GM23248 (cell line): ENCODE results near the gene SCFD1. TPM values are rescaled to one million over a fixed set of nuclear protein-coding genes. Genes with fewer than 3 reads are reported as not detected.
A peak's percentile ranks its signal among the peaks of the same experiment; 100 is the strongest.

Experiments used
- DNase-seq: peaks from one replicate; pipeline ENCODE4 v3.0.0-alpha.2; 2015
- H2AFZ ChIP-seq: fragments of 200-600 bp; sonication (generic); 2 replicates; pipeline ENCODE4 v1.6.1; 2016; ENCODE audit warnings: antibody characterized with exemption
- H3F3A ChIP-seq: fragments of 200-600 bp; sonication (generic); 2 replicates; pipeline ENCODE4 v1.6.1; 2016; ENCODE audit warnings: mild to moderate bottlenecking, antibody characterized with exemption, mixed run types; ENCODE audit not compliant: insufficient read depth
- H3K27ac ChIP-seq: fragments of 200-600 bp; sonication (generic); 2 replicates; pipeline ENCODE4 v1.5.1; 2016; ENCODE audit warnings: mild to moderate bottlenecking
- H3K27me3 ChIP-seq: fragments of 200-600 bp; sonication (generic); replicated peaks from 2 replicates; pipeline ENCODE4 v1.6.1; 2016; ENCODE audit warnings: mild to moderate bottlenecking; ENCODE audit not compliant: insufficient read depth
- H3K36me3 ChIP-seq: fragments of 200-600 bp; sonication (generic); 2 replicates; pipeline ENCODE4 v1.6.1; 2016; ENCODE audit warnings: low read depth, mild to moderate bottlenecking
- H3K4me1 ChIP-seq: fragments of 200-600 bp; sonication (generic); 2 replicates; pipeline ENCODE4 v1.6.1; 2016; ENCODE audit warnings: mild to moderate bottlenecking; ENCODE audit not compliant: insufficient read depth
- H3K4me2 ChIP-seq: fragments of 200-600 bp; sonication (generic); one replicate; pipeline ENCODE4 v1.6.1; 2016; ENCODE audit warnings: mild to moderate bottlenecking; ENCODE audit not compliant: unreplicated experiment
- H3K4me3 ChIP-seq: fragments of 200-600 bp; sonication (generic); 2 replicates; pipeline ENCODE4 v1.5.1; 2016; ENCODE audit warnings: mild to moderate bottlenecking
- H3K79me2 ChIP-seq: fragments of 200-600 bp; sonication (generic); 2 replicates; pipeline ENCODE4 v1.6.1; 2016; ENCODE audit warnings: mild to moderate bottlenecking; ENCODE audit not compliant: insufficient read depth
- H3K9ac ChIP-seq: fragments of 200-600 bp; sonication (generic); 2 replicates; pipeline ENCODE4 v1.6.1; 2016; ENCODE audit warnings: mild to moderate bottlenecking
- H3K9me2 ChIP-seq: fragments of 200-600 bp; sonication (generic); 2 replicates; pipeline ENCODE4 v1.6.1; 2016; ENCODE audit warnings: mixed run types, mild to moderate bottlenecking, moderate library complexity; ENCODE audit not compliant: insufficient read depth
- H3K9me3 ChIP-seq: fragments of 200-600 bp; sonication (generic); one replicate; pipeline ENCODE4 v1.6.1; 2017; ENCODE audit warnings: low read depth
- H4K20me1 ChIP-seq: fragments of 200-600 bp; sonication (generic); 2 replicates; pipeline ENCODE4 v1.6.0; 2016; ENCODE audit not compliant: insufficient read depth
- EZH2 ChIP-seq: fragments of 200-600 bp; sonication (generic); IDR thresholded peaks from 2 replicates; pipeline ENCODE4 v1.6.1; 2018; ENCODE audit warnings: antibody characterized with exemption, mild to moderate bottlenecking; ENCODE audit not compliant: insufficient read depth, poor library complexity, severe bottlenecking
- EZH2phosphoT487 ChIP-seq: fragments of 200-600 bp; sonication (generic); IDR thresholded peaks from 2 replicates; pipeline ENCODE4 v1.6.1; 2018; ENCODE audit warnings: antibody characterized with exemption, moderate library complexity, mild to moderate bottlenecking, low read depth; ENCODE audit not compliant: insufficient read depth
- WGBS, 2 experiments: methylation state at CpG; one replicate each; pipeline ENCODE4 v1.1.6; 2015 to 2017; ENCODE audit warnings: low lambda C conversion rate in 2 of 2, low coverage in 1 of 2; ENCODE audit errors: missing lambda C conversion rate in 2 of 2; 5-methylcytosine and 5-hydroxymethylcytosine counted together
- in situ Hi-C: fragments of 300-500 bp; cut with MboI; formaldehyde crosslinking; loops from 2 replicates; pipeline ENCODE4 v1.15.0; 2020
- polyA plus RNA-seq: library from polyadenylated mRNA; unstranded; fragments of >200 nt; fragmentation: Nextera tagmentation; extraction: Ambion mirVana; gene quantifications from 2 replicates; pipeline ENCODE4 v1.2.1, GENCODE V29; 2016
- total RNA-seq: library from RNA; depleted of rRNA; stranded (reverse); fragments of >200 nt; shearing (Covaris generic); gene quantifications from 2 replicates; pipeline ENCODE4 v1.2.3, GENCODE V29; 2014; rRNA removed

SCFD1 gene
- total and polyA plus RNA-seq, 2 experiments from 2014 or later = 92.3 to 117 TPM

- H3K79me2 ChIP-seq = no peaks in the 10 kb centered on the region
- TF ChIP-seq EZH2 = no peak
- TF ChIP-seq EZH2phosphoT487 = no peak
- no peak for DNase-seq
- no peak overlapping the region for H3K9ac ChIP-seq
- H3K9me2 ChIP-seq = no peaks in the 10 kb centered on the region
- no peaks in the 10 kb centered on the region for H3K4me1 ChIP-seq
- in situ Hi-C loops = no loop called here
- H4K20me1 ChIP-seq = no peaks in the 10 kb centered on the region
- no peak overlapping the region for H3K27ac ChIP-seq
- WGBS, 2 experiments = 46 to 63% methylated on average over 4 of the region's 4 CpGs
- H3F3A ChIP-seq = no peaks in the 10 kb centered on the region
- peaks cover 8% of the 10 kb centered on the region; the same call in 1 of the 2 replicates for H3K27me3 ChIP-seq
- H3K4me3 ChIP-seq = no peak overlapping the region
- no peaks in the 10 kb centered on the region for H3K36me3 ChIP-seq
- H3K4me2 ChIP-seq = no peak overlapping the region
- no peak overlapping the region for H2AFZ ChIP-seq
- no peaks in the 10 kb centered on the region for H3K9me3 ChIP-seq
Observed at GRCh38 chr14:30767624-30768023, 145.5 kb downstream of the SCFD1 start.

- 34 to 61% methylated on average over 1 of the region's 1 CpG for WGBS, 2 experiments
- no peak overlapping the region for H2AFZ ChIP-seq
- no peak for DNase-seq
- no peaks in the 10 kb centered on the region for H3K36me3 ChIP-seq
- no peaks in the 10 kb centered on the region for H3K9me2 ChIP-seq
- no peak for TF ChIP-seq EZH2
- no peak for TF ChIP-seq EZH2phosphoT487
- H3K27ac ChIP-seq = no peak overlapping the region
- H3K4me2 ChIP-seq = no peak overlapping the region
- no peaks in the 10 kb centered on the region for H3F3A ChIP-seq
- in situ Hi-C loops = no loop called here
- H3K4me1 ChIP-seq = no peaks in the 10 kb centered on the region
- no peak overlapping the region for H3K9ac ChIP-seq
- H3K79me2 ChIP-seq = no peaks in the 10 kb centered on the region
- H4K20me1 ChIP-seq = no peaks in the 10 kb centered on the region
- peaks cover 16% of the 10 kb centered on the region for H3K27me3 ChIP-seq
- H3K9me3 ChIP-seq = no peaks in the 10 kb centered on the region
- H3K4me3 ChIP-seq = no peak overlapping the region
Observed at GRCh38 chr14:30768791-30769190, 146.7 kb downstream of the SCFD1 start.

- Histone ChIP-seq H2AFZ (no peak overlapping the region), H3K79me2 (no peaks in the 10 kb centered on the region), H3K9ac (no peak overlapping the region), H4K20me1 (no peaks in the 10 kb centered on the region), H3K4me1 (no peaks in the 10 kb centered on the region), H3K27ac (no peak overlapping the region), H3K4me3 (no peak overlapping the region), H3F3A (no peaks in the 10 kb centered on the region), H3K36me3 (no peaks in the 10 kb centered on the region), H3K9me2 (no peaks in the 10 kb centered on the region), H3K9me3 (no peaks in the 10 kb centered on the region), H3K27me3 (peaks cover 27% of the 10 kb centered on the region), H3K4me2 (no peak overlapping the region)
- in situ Hi-C loops = no loop called here
- TF ChIP-seq EZH2 (no peak), EZH2phosphoT487 (no peak)
- WGBS, 2 experiments = 44 to 51% methylated on average over 6 of the region's 6 CpGs
- DNase-seq = no peak
Observed at GRCh38 chr14:30770376-30770775, 148.3 kb downstream of the SCFD1 start.

- Histone ChIP-seq H3K4me3 (no peak overlapping the region), H3K9ac (no peak overlapping the region), H2AFZ (no peak overlapping the region), H3K36me3 (no peaks in the 10 kb centered on the region), H3K9me3 (no peaks in the 10 kb centered on the region), H4K20me1 (no peaks in the 10 kb centered on the region), H3K79me2 (no peaks in the 10 kb centered on the region), H3K4me2 (no peak overlapping the region), H3K27ac (no peak overlapping the region), H3F3A (no peaks in the 10 kb centered on the region), H3K27me3 (peaks cover 31% of the 10 kb centered on the region), H3K4me1 (no peaks in the 10 kb centered on the region), H3K9me2 (no peaks in the 10 kb centered on the region)
- in situ Hi-C loops = no loop called here
- no peak for TF ChIP-seq EZH2
- TF ChIP-seq EZH2phosphoT487 = no peak
- WGBS, 2 experiments = 31 to 47% methylated on average over 5 of the region's 5 CpGs
- no peak for DNase-seq
Observed at GRCh38 chr14:30771595-30771994, 149.5 kb downstream of the SCFD1 start.

GRCh38 chr14:30779210-30779609 is 157.1 kb downstream of the SCFD1 start:
- Histone ChIP-seq H3K4me2 (no peak overlapping the region), H3K79me2 (no peaks in the 10 kb centered on the region), H3K9me2 (no peaks in the 10 kb centered on the region), H4K20me1 (no peaks in the 10 kb centered on the region), H3K27me3 (peaks cover 16% of the 10 kb centered on the region; the same call in 1 of the 2 replicates), H3K27ac (no peak overlapping the region), H3K9me3 (no peaks in the 10 kb centered on the region), H3K4me3 (no peak overlapping the region), H3K36me3 (no peaks in the 10 kb centered on the region), H3F3A (no peaks in the 10 kb centered on the region), H3K9ac (no peak overlapping the region), H2AFZ (no peak overlapping the region), H3K4me1 (no peaks in the 10 kb centered on the region)
- peak; percentile 38 for DNase-seq
- in situ Hi-C loops = no loop called here
- no peak for TF ChIP-seq EZH2
- no peak for TF ChIP-seq EZH2phosphoT487

Other genes starting within 250 kb of the SCFD1 start
- 11.2 and 12.6 TPM in 2 replicates for gene G2E3, start 63.2 kb upstream of the SCFD1 start, total RNA-seq
- gene G2E3, start 63.2 kb upstream of the SCFD1 start, polyA plus RNA-seq = 24.4 and 26.5 TPM in 2 replicates